Measurements from ENCODE around the gene UTY.

- no peak for TF ChIP-seq POLR2A (IDR thresholded peaks at IDR 0.05)
- TF ChIP-seq EP300 (IDR thresholded peaks at IDR 0.05) = no peak
- TF ChIP-seq, protein P1, sequence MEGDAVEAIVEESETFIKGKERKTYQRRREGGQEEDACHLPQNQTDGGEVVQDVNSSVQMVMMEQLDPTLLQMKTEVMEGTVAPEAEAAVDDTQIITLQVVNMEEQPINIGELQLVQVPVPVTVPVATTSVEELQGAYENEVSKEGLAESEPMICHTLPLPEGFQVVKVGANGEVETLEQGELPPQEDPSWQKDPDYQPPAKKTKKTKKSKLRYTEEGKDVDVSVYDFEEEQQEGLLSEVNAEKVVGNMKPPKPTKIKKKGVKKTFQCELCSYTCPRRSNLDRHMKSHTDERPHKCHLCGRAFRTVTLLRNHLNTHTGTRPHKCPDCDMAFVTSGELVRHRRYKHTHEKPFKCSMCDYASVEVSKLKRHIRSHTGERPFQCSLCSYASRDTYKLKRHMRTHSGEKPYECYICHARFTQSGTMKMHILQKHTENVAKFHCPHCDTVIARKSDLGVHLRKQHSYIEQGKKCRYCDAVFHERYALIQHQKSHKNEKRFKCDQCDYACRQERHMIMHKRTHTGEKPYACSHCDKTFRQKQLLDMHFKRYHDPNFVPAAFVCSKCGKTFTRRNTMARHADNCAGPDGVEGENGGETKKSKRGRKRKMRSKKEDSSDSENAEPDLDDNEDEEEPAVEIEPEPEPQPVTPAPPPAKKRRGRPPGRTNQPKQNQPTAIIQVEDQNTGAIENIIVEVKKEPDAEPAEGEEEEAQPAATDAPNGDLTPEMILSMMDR (IDR thresholded peaks at IDR 0.05) = peak in 1 of 7 experiments; percentile 7
These were observed 43.6 kb downstream of the UTY start for GRCh38 chrY:13435968-13436937.
